ENCODE results near the gene TGM5.

The TGM5 gene

GRCh38 chr15:43243020-43243645 is 23.6 kb downstream of the TGM5 start:
- TF ChIP-seq EZH2phosphoT487 (IDR thresholded peaks at IDR 0.05; ENCODE audit: borderline replicate concordance, low read length) (no peak), CTCF (IDR thresholded peaks at IDR 0.05; ENCODE audit: low read depth, low read length, poor library complexity, severe bottlenecking) (no peak)

GRCh38 chr15:43242616-43243015 is 24.1 kb downstream of the TGM5 start:
- Histone ChIP-seq H3K27ac (ENCODE audit: low read depth, low read length) (no peak overlapping the region), H3K4me2 (ENCODE audit: low read length) (no peak overlapping the region), H3K79me2 (ENCODE audit: control insufficient read depth, low read length) (no peaks in the 10 kb centered on the region), H3F3A (ENCODE audit: control insufficient read depth, insufficient read depth) (no peaks in the 10 kb centered on the region), H4K20me1 (ENCODE audit: control insufficient read depth, insufficient read depth, low read depth, low read length) (no peaks in the 10 kb centered on the region), H3K36me3 (ENCODE audit: control insufficient read depth, low read length) (no peaks in the 10 kb centered on the region), H3K9me2 (replicated peaks; ENCODE audit: control insufficient read depth, low read length) (no peaks in the 10 kb centered on the region), H3K9me3 (ENCODE audit: control insufficient read depth, insufficient read depth, low read length) (no peaks in the 10 kb centered on the region), H3K4me3 (ENCODE audit: low read length) (no peak overlapping the region), H3K27me3 (ENCODE audit: control insufficient read depth, low read length) (peaks cover 40% of the 10 kb centered on the region), H3K4me1 (ENCODE audit: control insufficient read depth, low read length) (no peaks in the 10 kb centered on the region)
- no peak for TF ChIP-seq CTCF (IDR thresholded peaks at IDR 0.05; ENCODE audit: low read depth, low read length, poor library complexity, severe bottlenecking)
- TF ChIP-seq EZH2phosphoT487 (IDR thresholded peaks at IDR 0.05; ENCODE audit: borderline replicate concordance, low read length): no peak

More at GRCh38 chr15:43243020-43243645, 23.6 kb downstream of the TGM5 start:
- Histone ChIP-seq H3K4me3 (ENCODE audit: low read length) (no peak overlapping the region), H3K27ac (ENCODE audit: low read depth, low read length) (no peak overlapping the region), H3F3A (ENCODE audit: control insufficient read depth, insufficient read depth) (no peaks in the 10 kb centered on the region), H3K4me2 (ENCODE audit: low read length) (no peak overlapping the region), H3K4me1 (ENCODE audit: control insufficient read depth, low read length) (no peaks in the 10 kb centered on the region), H3K79me2 (ENCODE audit: control insufficient read depth, low read length) (no peaks in the 10 kb centered on the region), H3K36me3 (ENCODE audit: control insufficient read depth, low read length) (no peaks in the 10 kb centered on the region), H3K27me3 (ENCODE audit: control insufficient read depth, low read length) (peaks cover 40% of the 10 kb centered on the region), H3K9me2 (replicated peaks; ENCODE audit: control insufficient read depth, low read length) (no peaks in the 10 kb centered on the region), H4K20me1 (ENCODE audit: control insufficient read depth, insufficient read depth, low read depth, low read length) (no peaks in the 10 kb centered on the region), H3K9me3 (ENCODE audit: control insufficient read depth, insufficient read depth, low read length) (no peaks in the 10 kb centered on the region)

- no peak overlapping the region for H3K4me3 ChIP-seq (ENCODE audit: low read length)
- H3K27ac ChIP-seq (ENCODE audit: low read depth, low read length): no peak overlapping the region
- no peaks in the 10 kb centered on the region for H3K9me2 ChIP-seq (replicated peaks; ENCODE audit: control insufficient read depth, low read length)
- no peaks in the 10 kb centered on the region for H3K36me3 ChIP-seq (ENCODE audit: control insufficient read depth, low read length)
- no peaks in the 10 kb centered on the region for H3F3A ChIP-seq (ENCODE audit: control insufficient read depth, insufficient read depth)
- no peak for TF ChIP-seq CTCF (IDR thresholded peaks at IDR 0.05; ENCODE audit: low read depth, low read length, poor library complexity, severe bottlenecking)
- TF ChIP-seq EZH2phosphoT487 (IDR thresholded peaks at IDR 0.05; ENCODE audit: borderline replicate concordance, low read length): no peak
- no peaks in the 10 kb centered on the region for H3K79me2 ChIP-seq (ENCODE audit: control insufficient read depth, low read length)
- no peaks in the 10 kb centered on the region for H3K9me3 ChIP-seq (ENCODE audit: control insufficient read depth, insufficient read depth, low read length)
- no peaks in the 10 kb centered on the region for H3K4me1 ChIP-seq (ENCODE audit: control insufficient read depth, low read length)
- no peak overlapping the region for H3K4me2 ChIP-seq (ENCODE audit: low read length)
- H3K27me3 ChIP-seq (ENCODE audit: control insufficient read depth, low read length): peaks cover 36% of the 10 kb centered on the region
- no peaks in the 10 kb centered on the region for H4K20me1 ChIP-seq (ENCODE audit: control insufficient read depth, insufficient read depth, low read depth, low read length)
Measured at GRCh38 chr15:43241100-43241499, 25.6 kb downstream of the TGM5 start.

All from DOHH2 (cell line).